Panc1 (cell line): ENCODE measurements around the gene FUCA2.

Source experiments
- CTCF ChIP-seq: fragments of 450-650 bp; IDR thresholded peaks from 2 replicates; pipeline ENCODE4 v1.5.1; 2017; ENCODE audit warnings: mild to moderate bottlenecking
- POLR2AphosphoS5 ChIP-seq: IDR thresholded peaks from 2 replicates; pipeline ENCODE4 v1.6.1; 2012; ENCODE audit warnings: mild to moderate bottlenecking, low read depth, low read length, moderate library complexity

- no peak for TF ChIP-seq CTCF
- TF ChIP-seq POLR2AphosphoS5, result no peak
Measured at GRCh38 chr6:143531720-143532499, 20.4 kb upstream of the FUCA2 start.
